ENCODE data around the gene SMIM5. TPM values are rescaled to one million over a fixed set of nuclear protein-coding genes. Genes with fewer than 3 reads are reported as not detected.

Gene SMIM5
- total and polyA plus RNA-seq, 2 of the 13 experiments (the other 11 are each of a cell fraction or from before 2014, with no cell fraction given): not detected

GRCh38 chr17:75645889-75646637 is 12.8 kb downstream of the SMIM5 start (continued):
- 0 out of 2 replicates have a peak, but pooled peaks have one; percentile 79 for TF ChIP-seq ZNF276 (CRISPR knock-in tag; IDR thresholded peaks at IDR 0.05; ENCODE audit: low read depth)
- TF ChIP-seq MXD1 (CRISPR knock-in tag; IDR thresholded peaks at IDR 0.05): peak; percentile 93
- TF ChIP-seq ATF3 (CRISPR knock-in tag; IDR thresholded peaks at IDR 0.05): peak; percentile 37; the same call in 1 of the 2 replicates
- TF ChIP-seq RFXAP (CRISPR knock-in tag; IDR thresholded peaks at IDR 0.05; ENCODE audit: borderline replicate concordance): peak; percentile 95
- TF ChIP-seq ZBTB2 (CRISPR knock-in tag; IDR thresholded peaks at IDR 0.05; ENCODE audit: low read depth): 0 out of 2 replicates have a peak, but pooled peaks have one; percentile 15
- peak; percentile 60; the same call in 1 of the 2 replicates for TF ChIP-seq CBFB (CRISPR knock-in tag; IDR thresholded peaks at IDR 0.05)
- TF ChIP-seq ZNF34 (CRISPR knock-in tag; IDR thresholded peaks at IDR 0.05; ENCODE audit: borderline replicate concordance): no peak
- TF ChIP-seq GABPB1 (CRISPR knock-in tag; IDR thresholded peaks at IDR 0.05): peak; percentile 91
- TF ChIP-seq KDM5B (CRISPR knock-in tag; IDR thresholded peaks at IDR 0.05; ENCODE audit: borderline replicate concordance): peak; percentile 88
- TF ChIP-seq ZMYM4 (CRISPR knock-in tag; IDR thresholded peaks at IDR 0.05): no peak; the same call in 1 of the 2 replicates
- TF ChIP-seq ZBTB25 (CRISPR knock-in tag; IDR thresholded peaks at IDR 0.05): no peak; the same call in 1 of the 2 replicates
- TF ChIP-seq KAT2B (IDR thresholded peaks at IDR 0.05; ENCODE audit: borderline replicate concordance, low read depth, low read length): no peak
- TF ChIP-seq ZSCAN12 (CRISPR knock-in tag; IDR thresholded peaks at IDR 0.05): no peak
- TF ChIP-seq ZNF3 (CRISPR knock-in tag; IDR thresholded peaks at IDR 0.05): no peak
- TF ChIP-seq ZGPAT (CRISPR knock-in tag; IDR thresholded peaks at IDR 0.05): peak; percentile 75
- TF ChIP-seq ZNF296 (CRISPR knock-in tag; conservative IDR thresholded peaks at IDR 0.05): no peak; the same call in 1 of the 2 replicates
- TF ChIP-seq ZNF556 (CRISPR knock-in tag; IDR thresholded peaks at IDR 0.05; ENCODE audit: borderline replicate concordance): peak; percentile 62; the same call in 1 of the 2 replicates
- no peak for TF ChIP-seq MAFK (conservative IDR thresholded peaks at IDR 0.05 in 1 of 2, IDR thresholded peaks at IDR 0.05 in 1 of 2; ENCODE audit: low read length in 2 of 2)
- TF ChIP-seq PLRG1 (conservative IDR thresholded peaks at IDR 0.05): no peak
- TF ChIP-seq ZNF12 (CRISPR knock-in tag; IDR thresholded peaks at IDR 0.05): no peak
- TF ChIP-seq ZNF136 (CRISPR knock-in tag; IDR thresholded peaks at IDR 0.05; ENCODE audit: low read depth): peak; percentile 88; the same call in 1 of the 2 replicates
- no peak; the same call in 1 of the 2 replicates for TF ChIP-seq NR2F6 (IDR thresholded peaks at IDR 0.05)
- peak; percentile 63; the same call in 1 of the 2 replicates for TF ChIP-seq NR2F6 (CRISPR knock-in tag; IDR thresholded peaks at IDR 0.05)
- TF ChIP-seq ZNF260 (CRISPR knock-in tag; IDR thresholded peaks at IDR 0.05; ENCODE audit: borderline replicate concordance, low read depth): no peak

Measured in HepG2 (cell line).